Measurements from ENCODE around the gene RBMS1. TPM values are rescaled to one million over a fixed set of nuclear protein-coding genes. Genes with fewer than 3 reads are reported as not detected.

RBMS1 gene
- total RNA-seq, 1 donor from 2014 or later = 119 TPM

GRCh38 chr2:160358046-160358445 lies 135.6 kb downstream of the RBMS1 start:
- DNase-seq (ENCODE audit: low spot score) = no peak
- no peak for ATAC-seq
- intact Hi-C loops (cut with DNase I) = no loop called here

GRCh38 chr2:160356485-160356884 lies 137.1 kb downstream of the RBMS1 start:
- DNase-seq (ENCODE audit: low spot score) = no peak
- intact Hi-C loops (cut with DNase I) = no loop called here
- no peak for ATAC-seq

- ATAC-seq (no peak), DNase-seq (ENCODE audit: low spot score) (no peak)
- intact Hi-C loops (cut with DNase I) = no loop called here
These were observed 138.5 kb downstream of the RBMS1 start for GRCh38 chr2:160355080-160355479.

GRCh38 chr2:160354677-160355076 lies 138.9 kb downstream of the RBMS1 start:
- DNase-seq (ENCODE audit: low spot score) = no peak
- intact Hi-C loops (cut with DNase I) = no loop called here
- ATAC-seq = no peak

GRCh38 chr2:160353813-160354212 lies 139.8 kb downstream of the RBMS1 start:
- no peak for DNase-seq (ENCODE audit: low spot score)
- intact Hi-C loops (cut with DNase I) = no loop called here
- ATAC-seq = no peak

GRCh38 chr2:160353166-160353565 lies 140.4 kb downstream of the RBMS1 start:
- DNase-seq (ENCODE audit: low spot score) (no peak), ATAC-seq (no peak)
- intact Hi-C loops (cut with DNase I) = no loop called here

- ATAC-seq = no peak
- intact Hi-C loops (cut with DNase I) = no loop called here
These were observed 141.1 kb downstream of the RBMS1 start for GRCh38 chr2:160352500-160352899.

GRCh38 chr2:160351956-160352355 lies 141.7 kb downstream of the RBMS1 start:
- no peak for DNase-seq (ENCODE audit: low spot score)
- intact Hi-C loops (cut with DNase I) = no loop called here
- peak; percentile 58 for ATAC-seq

More at GRCh38 chr2:160352500-160352899, 141.1 kb downstream of the RBMS1 start:
- no peak for DNase-seq (ENCODE audit: low spot score)

GRCh38 chr2:160349306-160349705 lies 144.3 kb downstream of the RBMS1 start:
- intact Hi-C loops (cut with DNase I) = no loop called here
- DNase-seq (ENCODE audit: low spot score) (no peak), ATAC-seq (no peak)

- ATAC-seq (no peak), DNase-seq (ENCODE audit: low spot score) (no peak)
- intact Hi-C loops (cut with DNase I) = no loop called here
These were observed 146.2 kb downstream of the RBMS1 start for GRCh38 chr2:160347269-160347863.

- DNase-seq (ENCODE audit: low spot score) = no peak
- intact Hi-C loops (cut with DNase I) = no loop called here
- no peak for ATAC-seq
These were observed 148.4 kb downstream of the RBMS1 start for GRCh38 chr2:160345071-160345764.

GRCh38 chr2:160343404-160343803 lies 150.2 kb downstream of the RBMS1 start:
- DNase-seq (ENCODE audit: low spot score) = no peak
- intact Hi-C loops (cut with DNase I) = no loop called here
- no peak for ATAC-seq

- no peak for DNase-seq (ENCODE audit: low spot score)
- ATAC-seq = no peak
- intact Hi-C loops (cut with DNase I) = no loop called here
These were observed 153.9 kb downstream of the RBMS1 start for GRCh38 chr2:160339726-160340125.

GRCh38 chr2:160338901-160339685 lies 154.5 kb downstream of the RBMS1 start:
- DNase-seq (ENCODE audit: low spot score) (peak; percentile 64), ATAC-seq (peak; percentile 91)

GRCh38 chr2:160337728-160338127 lies 155.9 kb downstream of the RBMS1 start:
- intact Hi-C loops (cut with DNase I) = no loop called here
- no peak for DNase-seq (ENCODE audit: low spot score)
- ATAC-seq = no peak

More at GRCh38 chr2:160338901-160339685, 154.5 kb downstream of the RBMS1 start:
- intact Hi-C loops (cut with DNase I) = no loop called here

GRCh38 chr2:160336635-160337034 lies 157.0 kb downstream of the RBMS1 start:
- no peak for DNase-seq (ENCODE audit: low spot score)
- intact Hi-C loops (cut with DNase I) = no loop called here
- no peak for ATAC-seq

- no peak for DNase-seq (ENCODE audit: low spot score)
- ATAC-seq = no peak
- intact Hi-C loops (cut with DNase I) = no loop called here
These were observed 157.5 kb downstream of the RBMS1 start for GRCh38 chr2:160336105-160336504.

- no peak for DNase-seq (ENCODE audit: low spot score)
- intact Hi-C loops (cut with DNase I) = no loop called here
- ATAC-seq = no peak
These were observed 158.2 kb downstream of the RBMS1 start for GRCh38 chr2:160335441-160335840.

- no peak for ATAC-seq
- DNase-seq (ENCODE audit: low spot score) = no peak
- intact Hi-C loops (cut with DNase I) = no loop called here
These were observed 159.4 kb downstream of the RBMS1 start for GRCh38 chr2:160334028-160334741.

Data from sciatic nerve (tissue), 2 donors.